Naive thymus-derived CD8-positive, alpha-beta T cell (primary cell): Measurements from ENCODE around the gene RNF14. TPM values are rescaled to one million over a fixed set of nuclear protein-coding genes. Genes with fewer than 3 reads are reported as not detected.
A peak's percentile ranks its signal among the peaks of the same experiment; 100 is the strongest.

Source experiments
- ATAC-seq, 2 donors: fragments of 150-1000 bp; cut with Tn5 transposase in 1 of 2; sonication (Bioruptor Pico), chemical (Tn5 transposase) in 1 of 2; 1 replicate in 1 of 2; 2 replicates in 1 of 2; pipeline ENCODE4 v1.10.0; 2021; ENCODE audit warnings: mild to moderate bottlenecking in 2 of 2, moderate library complexity in 2 of 2
- POLR2A ChIA-PET: fragments of 350-600 bp; sonication (Branson Sonifier 250); formaldehyde crosslinking; loops from one replicate; lab custom pipeline; 2021; ENCODE audit warnings: antibody characterized with exemption; lab: Charles Lee
- DNase-seq, 10 donors: peaks; one replicate each; pipeline versions ENCODE4 v3.0.0 to v3.0.0-alpha.2; 2020 to 2022
- H3K27ac Mint-ChIP-seq, 10 donors: one replicate each; pipeline ENCODE4 v1.8.0; 2020 to 2022; ENCODE audit warnings: mild to moderate bottlenecking in 10 of 10, mixed read lengths in 10 of 10, moderate library complexity in 4 of 10, inconsistent platforms in 1 of 10
- H3K27me3 Mint-ChIP-seq, 5 donors: one replicate each; pipeline ENCODE4 v1.8.0; 2021 to 2022; ENCODE audit warnings: mixed read lengths in 5 of 5
- H3K36me3 Mint-ChIP-seq, 3 donors: one replicate each; pipeline ENCODE4 v1.8.0; 2020 to 2022; ENCODE audit warnings: mixed read lengths in 3 of 3, mild to moderate bottlenecking in 2 of 3, inconsistent platforms in 1 of 3
- H3K4me1 Mint-ChIP-seq, 4 donors: one replicate each; pipeline ENCODE4 v1.8.0; 2021 to 2022; ENCODE audit warnings: mixed read lengths in 4 of 4
- H3K4me3 Mint-ChIP-seq, 10 donors: one replicate each; pipeline ENCODE4 v1.8.0; 2020 to 2022; ENCODE audit warnings: mild to moderate bottlenecking in 10 of 10, mixed read lengths in 10 of 10, moderate library complexity in 6 of 10, inconsistent platforms in 1 of 10
- H3K9me3 Mint-ChIP-seq, 9 donors: one replicate each; pipeline ENCODE4 v1.8.0; 2020 to 2022; ENCODE audit warnings: mixed read lengths in 9 of 9, mild to moderate bottlenecking in 3 of 9, inconsistent platforms in 1 of 9, moderate library complexity in 1 of 9
- polyA plus RNA-seq, 3 donors: library from polyadenylated mRNA; unstranded; fragments of 300-500 nt; fragmentation: Illumina TruSeq; gene quantifications; one replicate each; pipeline ENCODE4 v1.2.3, GENCODE V29; 2021
- total RNA-seq, 8 experiments: library from RNA in 2 of 8; stranded (reverse) in 2 of 8; gene quantifications; one replicate each; pipeline ENCODE4 v1.2.3 and lab custom pipeline; 2021 to 2026

RNF14 gene
- total and polyA plus RNA-seq, 5 experiments from 2014 or later: 27.4 to 40.1 (median 31.3) TPM

DNA sequence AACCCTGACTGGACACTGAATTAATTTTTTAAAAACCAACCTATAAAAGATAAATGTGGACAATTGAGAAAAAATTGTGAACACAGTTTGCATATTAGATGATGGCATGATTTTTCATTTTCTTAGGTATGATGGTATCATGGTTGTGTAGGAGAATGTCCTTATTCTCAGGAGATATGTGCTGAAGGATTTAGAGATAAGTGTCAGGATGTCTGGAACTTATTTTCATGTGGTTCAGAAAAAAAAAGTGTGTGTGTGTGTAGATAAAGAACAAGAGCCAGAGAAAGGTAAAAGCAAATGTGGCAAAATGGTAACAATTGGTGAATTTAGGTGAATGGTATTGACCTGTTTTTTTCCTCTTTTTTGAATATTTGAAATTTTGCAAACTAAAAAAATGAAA, 39.9 kb downstream of the RNF14 start:
- no peaks in the 10 kb centered on the region for H3K27me3 Mint-ChIP-seq
- POLR2A ChIA-PET: no interaction called here
- H3K4me1 Mint-ChIP-seq: peaks cover 19 to 81% (median 67%) of the 10 kb centered on the region in 4 donors
- H3K9me3 Mint-ChIP-seq: no peaks in the 10 kb centered on the region
- no peak for ATAC-seq
- peak overlapping the region in 3 of 10 donors; percentile 42 to 63 (median 52) for H3K27ac Mint-ChIP-seq
- peaks cover 0 to 19% (median 10%) of the 10 kb centered on the region in 3 donors for H3K36me3 Mint-ChIP-seq
- no peak overlapping the region for H3K4me3 Mint-ChIP-seq
- no peak for DNase-seq

GRCh38 chr5:142009886-142010285, 41.0 kb downstream of the RNF14 start:
- H3K27ac Mint-ChIP-seq: peak overlapping the region in 5 of 10 donors; percentile 29 to 53 (median 42)
- no peaks in the 10 kb centered on the region for H3K27me3 Mint-ChIP-seq
- POLR2A ChIA-PET: interaction anchor here (0.5 to 0.7 kb wide), 4 partner anchors 27 to 205 kb away, joined by 3 to 7 read pairs (median 3); no protein-coding TSS in a partner anchor
- no peaks in the 10 kb centered on the region for H3K9me3 Mint-ChIP-seq
- H3K4me3 Mint-ChIP-seq: no peak overlapping the region
- ATAC-seq (no peak), DNase-seq (no peak)
- H3K36me3 Mint-ChIP-seq: peaks cover 0 to 13% (median 10%) of the 10 kb centered on the region in 3 donors
- peaks cover 18 to 81% (median 67%) of the 10 kb centered on the region in 4 donors for H3K4me1 Mint-ChIP-seq

GRCh38 chr5:142011572-142012185, 42.8 kb downstream of the RNF14 start:
- peak overlapping the region; percentile 71 to 91 (median 85) for H3K4me3 Mint-ChIP-seq
- ATAC-seq (no peak), DNase-seq (no peak)
- H3K4me1 Mint-ChIP-seq: peaks cover 27 to 82% (median 68%) of the 10 kb centered on the region in 4 donors
- no peaks in the 10 kb centered on the region for H3K27me3 Mint-ChIP-seq
- peak overlapping the region; percentile 59 to 95 (median 92) for H3K27ac Mint-ChIP-seq
- no peaks in the 10 kb centered on the region for H3K9me3 Mint-ChIP-seq
- H3K36me3 Mint-ChIP-seq: peaks cover 0 to 3% (median under 1%) of the 10 kb centered on the region in 3 donors
- POLR2A ChIA-PET: interaction anchor here (0.9 to 6.3 kb wide), 9 partner anchors 8 to 131 kb away, joined by 3 to 76 read pairs (median 7); partner anchors contain the start of genes NDFIP1 and RNF14

DNA sequence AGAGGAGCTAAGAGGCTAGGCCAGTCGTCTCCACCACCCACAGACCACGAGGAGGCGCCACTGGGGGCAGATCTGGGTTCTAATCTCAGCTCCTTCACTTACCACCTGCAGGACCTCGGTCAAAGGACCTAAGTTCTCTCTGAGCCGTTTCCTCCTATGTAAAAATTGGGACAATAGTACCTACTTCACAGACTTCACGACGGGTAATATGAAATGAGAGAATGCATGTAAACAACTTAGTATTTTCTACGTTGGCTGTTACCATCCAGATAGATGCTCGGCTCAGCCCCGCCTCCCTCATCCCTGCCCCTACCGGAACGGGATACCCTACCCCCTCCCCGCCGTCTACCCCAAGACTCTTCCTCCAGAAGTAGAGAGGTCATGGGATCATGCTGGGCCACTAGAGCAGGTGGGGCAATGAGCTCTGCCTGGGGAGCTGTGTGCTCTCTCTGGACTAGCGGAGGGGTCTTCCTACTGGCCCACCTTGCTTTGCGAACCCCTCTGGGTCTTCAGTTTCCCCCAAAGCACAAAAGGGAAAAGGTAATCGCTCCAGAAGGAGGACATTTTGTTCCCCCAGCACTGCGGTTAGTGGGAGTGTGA, 43.4 kb downstream of the RNF14 start:
- H3K4me3 Mint-ChIP-seq: peak overlapping the region; percentile 71 to 91 (median 85)
- DNase-seq (peak in 7 of 10 donors; percentile 17 to 39 (median 31)), ATAC-seq (peak; percentile 5 to 30)
- H3K27me3 Mint-ChIP-seq: no peaks in the 10 kb centered on the region
- peaks cover 26 to 82% (median 67%) of the 10 kb centered on the region in 4 donors for H3K4me1 Mint-ChIP-seq
- POLR2A ChIA-PET: interaction anchor here (0.9 to 6.3 kb wide), 11 partner anchors 8 to 329 kb away, joined by 3 to 76 read pairs (median 7); partner anchors contain the start of genes NDFIP1 and RNF14
- H3K27ac Mint-ChIP-seq: peak overlapping the region; percentile 87 to 95 (median 92)
- H3K36me3 Mint-ChIP-seq: peaks cover 0 to 3% (median 0%) of the 10 kb centered on the region in 3 donors
- no peaks in the 10 kb centered on the region for H3K9me3 Mint-ChIP-seq

- H3K27me3 Mint-ChIP-seq: no peaks in the 10 kb centered on the region
- DNase-seq: peak; percentile 28 to 70 (median 59)
- no peaks in the 10 kb centered on the region for H3K9me3 Mint-ChIP-seq
- H3K36me3 Mint-ChIP-seq: peaks cover 0 to 3% (median 0%) of the 10 kb centered on the region in 3 donors
- H3K27ac Mint-ChIP-seq: peak within 1 kb of the TSS; percentile 87 to 96 (median 92)
- ATAC-seq: peak; percentile 68 to 75
- H3K4me1 Mint-ChIP-seq: peaks cover 22 to 80% (median 64%) of the 10 kb centered on the region in 4 donors
- H3K4me3 Mint-ChIP-seq: peak within 1 kb of the TSS; percentile 79 to 91 (median 87)
- POLR2A ChIA-PET: interaction anchor here (0.7 to 6.3 kb wide), 11 partner anchors 8 to 329 kb away, joined by 3 to 76 read pairs (median 7); partner anchors contain the start of genes NDFIP1 and RNF14
These were observed 44.0 kb downstream of the RNF14 start, which contains the start of gene GNPDA1 for GRCh38 chr5:142012792-142013388. Gene GNPDA1, minus strand, starts transcription at chr5:142013027. Its CDS starts 992 bp downstream, at chr5:142012035.

- DNase-seq (no peak), ATAC-seq (no peak)
- peak overlapping the region; percentile 48 to 96 (median 92) for H3K27ac Mint-ChIP-seq
- POLR2A ChIA-PET: interaction anchor here (0.7 to 6.3 kb wide), 8 partner anchors 7 to 322 kb away, joined by 3 to 76 read pairs (median 10); partner anchors contain the start of genes NDFIP1 and RNF14
- no peaks in the 10 kb centered on the region for H3K9me3 Mint-ChIP-seq
- peaks cover 0 to 3% (median 0%) of the 10 kb centered on the region in 3 donors for H3K36me3 Mint-ChIP-seq
- H3K27me3 Mint-ChIP-seq: peaks cover 0 to 3% (median 0%) of the 10 kb centered on the region in 5 donors
- H3K4me1 Mint-ChIP-seq: peaks cover 26 to 77% (median 70%) of the 10 kb centered on the region in 4 donors
- H3K4me3 Mint-ChIP-seq: peak overlapping the region; percentile 40 to 91 (median 86)
These were observed 45.0 kb downstream of the RNF14 start for GRCh38 chr5:142013734-142014521.

- POLR2A ChIA-PET: interaction anchor here (0.7 to 6.3 kb wide), 8 partner anchors 10 to 323 kb away, joined by 3 to 76 read pairs (median 8); partner anchors contain the start of genes NDFIP1 and RNF14
- H3K4me1 Mint-ChIP-seq: peaks cover 28 to 71% (median 68%) of the 10 kb centered on the region in 4 donors
- peaks cover 0 to 5% (median 0%) of the 10 kb centered on the region in 5 donors for H3K27me3 Mint-ChIP-seq
- H3K27ac Mint-ChIP-seq: peak overlapping the region; percentile 80 to 95 (median 90)
- ATAC-seq (peak; percentile 21 to 34), DNase-seq (peak in 7 of 10 donors; percentile 26 to 66 (median 46))
- peak overlapping the region; percentile 55 to 83 (median 64) for H3K4me3 Mint-ChIP-seq
- H3K9me3 Mint-ChIP-seq: no peaks in the 10 kb centered on the region
- H3K36me3 Mint-ChIP-seq: no peaks in the 10 kb centered on the region
These were observed 46.1 kb downstream of the RNF14 start for GRCh38 chr5:142014911-142015584.

- Mint-ChIP-seq H3K27me3 (peaks cover 0 to 6% (median 0%) of the 10 kb centered on the region in 5 donors), H3K27ac (peak overlapping the region; percentile 80 to 95 (median 90)), H3K4me1 (peaks cover 28 to 71% (median 68%) of the 10 kb centered on the region in 4 donors), H3K9me3 (peaks cover 0 to 3% (median 0%) of the 10 kb centered on the region in 9 donors), H3K36me3 (peaks cover 0 to 5% (median 0%) of the 10 kb centered on the region in 3 donors), H3K4me3 (peak overlapping the region; percentile 55 to 83 (median 64))
- POLR2A ChIA-PET: interaction anchor here (0.8 to 6.3 kb wide), 14 partner anchors 9 to 324 kb away, joined by 3 to 76 read pairs (median 4); partner anchors contain the start of genes NDFIP1 and RNF14
- DNase-seq: peak in 6 of 10 donors; percentile 14 to 66 (median 46)
- ATAC-seq: peak; percentile 55 to 60
These were observed 47.1 kb downstream of the RNF14 start for GRCh38 chr5:142015781-142016533.

- H3K36me3 Mint-ChIP-seq: peaks cover 0 to 5% (median 0%) of the 10 kb centered on the region in 3 donors
- peaks cover 28 to 68% (median 67%) of the 10 kb centered on the region in 4 donors for H3K4me1 Mint-ChIP-seq
- peaks cover 0 to 6% (median 0%) of the 10 kb centered on the region in 5 donors for H3K27me3 Mint-ChIP-seq
- peaks cover 0 to 3% (median 0%) of the 10 kb centered on the region in 9 donors for H3K9me3 Mint-ChIP-seq
- DNase-seq (no peak), ATAC-seq (peak in 1 of 2 donors; percentile 17)
- peak overlapping the region; percentile 80 to 95 (median 90) for H3K27ac Mint-ChIP-seq
- POLR2A ChIA-PET: interaction anchor here (0.8 to 6.3 kb wide), 13 partner anchors 8 to 325 kb away, joined by 3 to 76 read pairs (median 4); partner anchors contain the start of genes NDFIP1 and RNF14
- H3K4me3 Mint-ChIP-seq: peak overlapping the region in 9 of 10 donors; percentile 23 to 83 (median 63)
These were observed 47.7 kb downstream of the RNF14 start for GRCh38 chr5:142016556-142016955.

DNA sequence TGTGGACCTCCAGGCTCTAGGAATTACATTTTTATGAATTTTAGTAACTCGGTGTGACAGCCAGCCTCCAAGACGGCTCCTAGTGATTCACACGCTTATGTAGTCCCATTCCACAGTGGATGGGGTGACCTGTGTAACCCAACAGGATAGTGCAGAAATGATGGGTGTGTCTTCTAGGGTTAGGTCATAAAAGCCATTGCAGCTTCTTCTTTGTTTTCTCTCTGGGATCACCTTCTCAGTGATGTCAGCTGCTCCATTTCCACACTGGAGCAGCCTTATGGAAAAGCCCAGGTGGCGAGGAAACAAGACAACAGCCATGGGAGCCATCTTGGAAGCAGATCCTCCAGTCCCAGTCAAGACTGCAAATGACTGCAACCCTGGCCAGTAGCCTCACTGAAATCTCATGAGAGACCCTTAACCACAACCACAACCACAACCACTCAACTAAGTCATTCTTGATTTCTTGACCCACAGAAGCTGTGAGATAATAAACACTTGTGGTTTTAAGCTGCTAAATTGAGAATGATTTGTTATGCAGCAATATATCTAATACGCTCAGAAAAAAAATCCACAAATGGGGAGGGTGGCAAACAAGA, 49.0 kb downstream of the RNF14 start:
- DNase-seq (no peak), ATAC-seq (no peak)
- Mint-ChIP-seq H3K4me1 (peaks cover 25 to 58% (median 57%) of the 10 kb centered on the region in 4 donors), H3K9me3 (peaks cover 0 to 3% (median 0%) of the 10 kb centered on the region in 9 donors), H3K27ac (peak overlapping the region in 8 of 10 donors; percentile 25 to 89 (median 50)), H3K36me3 (peaks cover 0 to 5% (median 0%) of the 10 kb centered on the region in 3 donors), H3K4me3 (no peak overlapping the region), H3K27me3 (peaks cover 0 to 12% (median 0%) of the 10 kb centered on the region in 5 donors)
- POLR2A ChIA-PET: interaction anchor here (0.8 kb wide), 1 partner anchor 36 kb away, joined by 3 read pairs; no protein-coding TSS in a partner anchor
